GM12878 (cell line): ENCODE measurements around the gene DNAJC7.

ENCODE experiments used
- CHD2 ChIP-seq: IDR thresholded peaks from 2 replicates; pipeline ENCODE4 v1.6.1; 2011; ENCODE audit warnings: low read depth, low read length, improper control_type of control experiment, borderline replicate concordance
- MTA3 ChIP-seq: IDR thresholded peaks from 2 replicates; pipeline ENCODE4 v1.6.1; 2012; ENCODE audit warnings: low read length, inconsistent platforms, borderline replicate concordance
- SIN3A ChIP-seq: IDR thresholded peaks from 2 replicates; pipeline ENCODE4 v1.6.1; 2012; ENCODE audit warnings: low read depth, low read length, improper control_type of control experiment
- TF ChIP-seq, protein P1 (sequence below), 3 experiments: IDR thresholded peaks in 2 of 3; conservative IDR thresholded peaks in 1 of 3; 2 replicates each; pipeline ENCODE4 v1.5.1; 2011; ENCODE audit warnings: low read depth in 3 of 3, low read length in 3 of 3, mild to moderate bottlenecking in 3 of 3, control low read depth in 2 of 3, moderate library complexity in 2 of 3, inconsistent platforms in 1 of 3, mixed read lengths in 1 of 3; ENCODE audit not compliant: control insufficient read depth in 2 of 3, insufficient read depth in 1 of 3; ENCODE audit errors: extremely low read depth in 1 of 3

DNA sequence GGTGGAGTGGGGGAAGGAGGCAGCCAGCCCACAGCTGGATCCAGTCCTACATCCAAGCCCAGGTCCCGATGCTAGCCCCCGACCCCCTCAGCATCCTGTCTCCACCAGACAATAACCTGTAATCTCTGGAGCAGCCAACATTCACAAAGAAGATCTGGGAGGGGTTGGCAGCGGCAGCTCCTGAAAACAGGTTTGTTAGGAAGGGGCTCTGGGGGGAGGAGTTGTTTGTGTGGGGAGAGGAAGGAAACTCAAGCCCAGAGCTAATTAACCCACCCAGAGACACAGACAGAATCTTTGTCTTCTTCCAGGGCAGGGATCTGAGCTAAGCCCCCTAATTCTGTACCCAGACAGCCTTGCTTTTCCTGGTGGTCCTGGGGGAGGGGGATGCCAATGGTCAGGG is 37.8 kb upstream of the DNAJC7 start:
- TF ChIP-seq, protein P1, sequence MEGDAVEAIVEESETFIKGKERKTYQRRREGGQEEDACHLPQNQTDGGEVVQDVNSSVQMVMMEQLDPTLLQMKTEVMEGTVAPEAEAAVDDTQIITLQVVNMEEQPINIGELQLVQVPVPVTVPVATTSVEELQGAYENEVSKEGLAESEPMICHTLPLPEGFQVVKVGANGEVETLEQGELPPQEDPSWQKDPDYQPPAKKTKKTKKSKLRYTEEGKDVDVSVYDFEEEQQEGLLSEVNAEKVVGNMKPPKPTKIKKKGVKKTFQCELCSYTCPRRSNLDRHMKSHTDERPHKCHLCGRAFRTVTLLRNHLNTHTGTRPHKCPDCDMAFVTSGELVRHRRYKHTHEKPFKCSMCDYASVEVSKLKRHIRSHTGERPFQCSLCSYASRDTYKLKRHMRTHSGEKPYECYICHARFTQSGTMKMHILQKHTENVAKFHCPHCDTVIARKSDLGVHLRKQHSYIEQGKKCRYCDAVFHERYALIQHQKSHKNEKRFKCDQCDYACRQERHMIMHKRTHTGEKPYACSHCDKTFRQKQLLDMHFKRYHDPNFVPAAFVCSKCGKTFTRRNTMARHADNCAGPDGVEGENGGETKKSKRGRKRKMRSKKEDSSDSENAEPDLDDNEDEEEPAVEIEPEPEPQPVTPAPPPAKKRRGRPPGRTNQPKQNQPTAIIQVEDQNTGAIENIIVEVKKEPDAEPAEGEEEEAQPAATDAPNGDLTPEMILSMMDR (IDR thresholded peaks at IDR 0.05 in 2 of 3, conservative IDR thresholded peaks at IDR 0.05 in 1 of 3; ENCODE audit: control insufficient read depth in 2 of 3, extremely low read depth in 1 of 3, insufficient read depth in 1 of 3, low read depth in 3 of 3, low read length in 3 of 3), result no peak
- TF ChIP-seq SIN3A, result no peak
- TF ChIP-seq MTA3, result no peak
- no peak for TF ChIP-seq CHD2
